K562 (cell line): ENCODE measurements around the gene SOCS3. TPM values are rescaled to one million over a fixed set of nuclear protein-coding genes. Genes with fewer than 3 reads are reported as not detected.

Experiments used
- ARID2 ChIP-seq: fragments of 450-650 bp; IDR thresholded peaks from 2 replicates; pipeline ENCODE4 v1.6.1; 2017; ENCODE audit warnings: antibody characterized with exemption, mild to moderate bottlenecking
- ATF7 ChIP-seq: fragments of 450-650 bp; IDR thresholded peaks from 2 replicates; pipeline ENCODE4 v1.7.1; 2014; ENCODE audit warnings: mild to moderate bottlenecking, moderate library complexity
- BRF1 ChIP-seq: IDR thresholded peaks from 3 replicates; pipeline ENCODE4 v1.6.1; 2011; ENCODE audit warnings: borderline replicate concordance, mild to moderate bottlenecking; ENCODE audit not compliant: insufficient read length; ENCODE audit errors: extremely low read depth
- CBX1 ChIP-seq: sonication (generic); IDR thresholded peaks from 2 replicates; pipeline ENCODE4 v1.6.1; 2016; ENCODE audit warnings: antibody characterized with exemption, low read depth, mild to moderate bottlenecking
- CGGBP1 ChIP-seq: fragments of 250-450 bp; sonication (Bioruptor Pico); IDR thresholded peaks from 2 replicates; pipeline ENCODE4 v1.9.0; 2021; ENCODE audit warnings: mild to moderate bottlenecking
- DACH1 ChIP-seq: fragments of 450-650 bp; IDR thresholded peaks from 2 replicates; pipeline ENCODE4 v1.6.1; 2018; ENCODE audit not compliant: partially characterized antibody
- DDX20 ChIP-seq: fragments of 450-650 bp; IDR thresholded peaks from 2 replicates; pipeline ENCODE4 v1.6.1; 2016; ENCODE audit warnings: missing genetic modification characterization, low read depth, mild to moderate bottlenecking, missing compliant biosample characterization, moderate library complexity
- E4F1 ChIP-seq: fragments of 250-450 bp; sonication (Bioruptor Pico); IDR thresholded peaks from 2 replicates; pipeline ENCODE4 v1.5.0; 2021; ENCODE audit warnings: mild to moderate bottlenecking, borderline replicate concordance
- EHMT2 ChIP-seq: fragments of 450-650 bp; IDR thresholded peaks from 2 replicates; pipeline ENCODE4 v1.6.1; 2018; ENCODE audit warnings: antibody characterized with exemption
- GATAD2B ChIP-seq: fragments of 450-650 bp; IDR thresholded peaks from 2 replicates; pipeline ENCODE4 v1.6.1; 2017; ENCODE audit warnings: mild to moderate bottlenecking, borderline replicate concordance
- JUNB ChIP-seq: fragments of 450-650 bp; formaldehyde crosslinking; conservative IDR thresholded peaks from 2 replicates; pipeline ENCODE4 v1.4.0; 2020; ENCODE audit warnings: mild to moderate bottlenecking
- JUND ChIP-seq, 2 experiments: IDR thresholded peaks; 2 replicates in 1 of 2; 3 replicates in 1 of 2; pipeline ENCODE4 v1.6.1; 2011; ENCODE audit warnings: borderline replicate concordance in 2 of 2, low read depth in 2 of 2, low read length in 2 of 2, improper control_type of control experiment in 1 of 2, missing biosample characterization in 1 of 2, missing genetic modification characterization in 1 of 2, missing genetic modification reagents in 1 of 2
- NBN ChIP-seq: fragments of 450-650 bp; IDR thresholded peaks from 2 replicates; pipeline ENCODE4 v1.6.1; 2016; ENCODE audit warnings: low read depth, mild to moderate bottlenecking
- NFXL1 ChIP-seq: fragments of 450-650 bp; formaldehyde crosslinking; IDR thresholded peaks from 2 replicates; pipeline ENCODE4 v1.4.0; 2021; ENCODE audit warnings: mild to moderate bottlenecking
- PRPF4 ChIP-seq: fragments of 200-400 bp; formaldehyde crosslinking; IDR thresholded peaks from one replicate; pipeline ENCODE4 v1.6.1; 2017; ENCODE audit warnings: low read length, low read depth, mild to moderate bottlenecking; ENCODE audit not compliant: insufficient read depth, poor library complexity, severe bottlenecking
- PTRF ChIP-seq: fragments of 450-650 bp; IDR thresholded peaks from 2 replicates; pipeline ENCODE4 v1.6.1; 2016; ENCODE audit warnings: mild to moderate bottlenecking, missing genetic modification characterization, missing compliant biosample characterization
- RAD21 ChIP-seq, 2 experiments: fragments of 250-450 bp in 1 of 2; fragments of 450-650 bp in 1 of 2; sonication (Bioruptor Pico) in 1 of 2; formaldehyde crosslinking in 1 of 2; IDR thresholded peaks in 1 of 2; conservative IDR thresholded peaks in 1 of 2; 2 replicates each; pipeline versions ENCODE4 v1.4.0 to v1.8.0; 2020 to 2022; ENCODE audit warnings: mild to moderate bottlenecking in 2 of 2, moderate library complexity in 1 of 2
- SMARCA5 ChIP-seq: fragments of 450-650 bp; IDR thresholded peaks from 2 replicates; pipeline ENCODE4 v1.6.1; 2016
- SREBF1 ChIP-seq: fragments of 150-350 bp; IDR thresholded peaks from 2 replicates; pipeline ENCODE4 v1.6.1; 2014; ENCODE audit warnings: antibody characterized with exemption, low read depth, low read length, borderline replicate concordance
- TFAP4 ChIP-seq: sonication (generic); formaldehyde crosslinking; IDR thresholded peaks from 2 replicates; pipeline ENCODE4 v1.8.0; 2022; ENCODE audit warnings: missing genetic modification reagents, mild to moderate bottlenecking, moderate library complexity, borderline replicate concordance
- ZBTB33 ChIP-seq: sonication (generic); formaldehyde crosslinking; IDR thresholded peaks from 2 replicates; pipeline ENCODE4 v1.8.1; 2023; ENCODE audit warnings: mild to moderate bottlenecking, missing genetic modification reagents
- ZC3H4 ChIP-seq: sonication (generic); formaldehyde crosslinking; IDR thresholded peaks from 2 replicates; pipeline ENCODE4 v1.9.0; 2021; ENCODE audit warnings: missing genetic modification reagents, borderline replicate concordance
- ZNF311 ChIP-seq: fragments of 250-450 bp; sonication (Bioruptor Pico); IDR thresholded peaks from 2 replicates; pipeline ENCODE4 v1.4.0; 2020; ENCODE audit warnings: mild to moderate bottlenecking, moderate library complexity
- polyA plus RNA-seq, 8 experiments: library from polyadenylated mRNA; depleted of rRNA in 4 of 8; stranded (reverse) in 5 of 8; unstranded in 3 of 8; fragments of >200 nt; fragmentation: Nextera tagmentation in 2 of 8; fragmentation: Illumina TruSeq in 1 of 8; extraction: Ambion mirVana in 2 of 8; extraction: Trizol in 1 of 8; gene quantifications; 2 replicates each; pipeline versions ENCODE4 v1.2.1 to v1.2.3, GENCODE V29; 2011 to 2014; ENCODE audit warnings: inconsistent platforms in 1 of 8, missing spikeins in 1 of 8
- total RNA-seq, 7 experiments: library from RNA; depleted of rRNA in 6 of 7; stranded (reverse); fragments of >200 nt in 6 of 7; fragmentation: Illumina TruSeq in 2 of 7; extraction: Trizol in 2 of 7; gene quantifications; 2 replicates each; pipeline versions ENCODE4 v1.2.1 to v1.2.3, GENCODE V29; 2011 to 2021; ENCODE audit warnings: low replicate concordance in 1 of 7

Gene SOCS3
- total and polyA plus RNA-seq, 9 of the 15 experiments (the other 6 are each of a cell fraction or from before 2014, with no cell fraction given): 0.56 to 38.9 (median 13.7) TPM

GRCh38 chr17:78359997-78360370 is at the start of gene SOCS3 (continued):
- peak in 1 of 2 experiments; percentile 4; a peak in 2 of 4 replicates for TF ChIP-seq RAD21 (CRISPR knock-in tag; conservative IDR thresholded peaks at IDR 0.05 in 1 of 2, IDR thresholded peaks at IDR 0.05 in 1 of 2)
- TF ChIP-seq ZNF311 (CRISPR knock-in tag): no peak
- TF ChIP-seq PTRF (tag): no peak
- TF ChIP-seq EHMT2: no peak
- TF ChIP-seq E4F1 (CRISPR knock-in tag): no peak
- TF ChIP-seq NFXL1: no peak
- TF ChIP-seq SREBF1: no peak
- TF ChIP-seq BRF1: no peak
- no peak for TF ChIP-seq DDX20
- TF ChIP-seq ATF7: peak; percentile 74; the same call in 1 of the 2 replicates
- TF ChIP-seq GATAD2B: peak; percentile 81; the same call in 1 of the 2 replicates
- TF ChIP-seq ZC3H4 (CRISPR knock-in tag): no peak
- TF ChIP-seq CGGBP1 (CRISPR knock-in tag): no peak
- peak; percentile 59; the same call in 1 of the 2 replicates for TF ChIP-seq CBX1
- TF ChIP-seq DACH1: no peak
- TF ChIP-seq JUNB: no peak
- TF ChIP-seq ZBTB33 (CRISPR knock-in tag): no peak
- TF ChIP-seq JUND (IDR thresholded peaks at IDR 0.05; ENCODE audit: borderline replicate concordance, low read depth, low read length): peak; percentile 70
- peak; percentile 53; the same call in 1 of the 3 replicates for TF ChIP-seq JUND (tag; IDR thresholded peaks at IDR 0.05; ENCODE audit: borderline replicate concordance, low read depth, low read length)
- TF ChIP-seq TFAP4 (CRISPR knock-in tag): peak; percentile 38; the same call in 1 of the 2 replicates
- no peak for TF ChIP-seq NBN
- no peak for TF ChIP-seq SMARCA5
- no peak for TF ChIP-seq ARID2
- TF ChIP-seq PRPF4: no peak
